M059J (cell line): ENCODE measurements around the gene CENPH. TPM values are rescaled to one million over a fixed set of nuclear protein-coding genes. Genes with fewer than 3 reads are reported as not detected.
"Not testable (repeated sequence)": the region's sequence is repeated elsewhere in the genome, so short reads cannot be mapped to it uniquely, and the experiment has no call there.

ENCODE experiments used
- DNase-seq: peaks from one replicate; pipeline ENCODE4 v3.0.0-alpha.2; 2012; ENCODE audit warnings: low read depth
- total RNA-seq: library from RNA; depleted of rRNA; stranded (reverse); fragments of >200 nt; shearing (Covaris generic); gene quantifications from 2 replicates; pipeline ENCODE4 v1.2.3, GENCODE V29; 2014

Gene CENPH
- total RNA-seq, 1 experiment from 2014 or later, result 46.0 TPM

- no peak for DNase-seq
Observed at GRCh38 chr5:69209602-69210001, 20.2 kb downstream of the CENPH start.

DNA sequence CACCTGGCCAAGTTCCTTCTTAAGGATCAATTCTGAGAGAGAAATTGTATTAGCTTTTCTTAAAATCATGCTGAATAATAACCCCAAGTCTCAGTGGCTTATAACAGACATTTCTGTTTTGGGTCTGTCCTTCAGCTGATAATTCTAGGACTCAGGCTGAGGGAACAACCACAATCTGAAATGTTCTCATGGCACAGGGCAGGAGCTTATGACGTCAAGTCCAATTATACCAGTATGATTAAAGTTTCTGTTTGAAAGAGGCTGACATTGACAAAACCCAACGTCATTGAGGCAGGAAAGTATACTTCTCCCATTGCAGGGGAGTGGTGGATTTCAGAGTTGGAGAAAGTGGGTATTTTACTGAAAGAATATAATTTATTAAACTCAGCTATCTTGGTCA lies 21.8 kb downstream of the CENPH start:
- no peak for DNase-seq

GRCh38 chr5:69212022-69212421 lies 22.6 kb downstream of the CENPH start:
- DNase-seq, result no peak

- DNase-seq, result peak; percentile 65
Observed at GRCh38 chr5:69213513-69214215, 24.3 kb downstream of the CENPH start.

DNA sequence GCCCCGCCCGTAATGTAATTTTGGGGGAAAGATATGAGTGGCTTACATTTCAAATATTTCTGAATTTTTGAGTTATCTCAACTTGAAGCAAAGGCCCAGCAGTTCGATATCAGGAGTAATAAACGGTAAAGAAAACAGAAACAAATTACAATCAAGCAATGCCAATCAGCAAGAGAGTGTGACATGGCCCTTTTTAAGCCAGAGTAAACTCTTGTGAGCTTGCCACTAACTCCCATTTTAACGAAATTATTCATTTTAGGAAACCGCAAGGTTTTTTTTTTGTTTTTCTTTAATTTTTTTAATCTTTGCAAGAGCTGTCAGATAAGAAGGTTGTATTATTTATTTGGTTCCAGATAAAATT lies 27.7 kb downstream of the CENPH start:
- DNase-seq, result no peak

GRCh38 chr5:69217548-69218526 lies 28.5 kb downstream of the CENPH start:
- DNase-seq, result peak; percentile 89

DNA sequence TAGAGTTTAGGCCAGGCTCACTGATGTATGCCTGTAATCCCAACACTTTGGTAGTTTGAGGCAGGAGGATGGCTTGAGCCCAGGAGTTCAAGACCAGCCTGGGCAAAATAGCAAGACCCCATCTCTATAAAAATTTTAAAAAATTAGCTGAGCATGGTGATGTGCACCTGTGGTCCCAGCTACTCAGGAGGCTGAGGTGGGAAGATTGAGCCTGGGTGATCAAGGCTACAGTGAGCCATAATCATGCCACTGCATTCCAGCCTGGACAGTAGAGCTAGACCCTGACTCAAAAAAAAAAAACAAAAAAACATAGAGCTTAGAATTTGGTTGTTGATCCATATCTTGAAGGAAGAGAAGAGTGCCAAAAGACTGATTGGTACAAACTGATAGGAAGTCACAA lies 30.6 kb downstream of the CENPH start:
- no peak for DNase-seq

DNA sequence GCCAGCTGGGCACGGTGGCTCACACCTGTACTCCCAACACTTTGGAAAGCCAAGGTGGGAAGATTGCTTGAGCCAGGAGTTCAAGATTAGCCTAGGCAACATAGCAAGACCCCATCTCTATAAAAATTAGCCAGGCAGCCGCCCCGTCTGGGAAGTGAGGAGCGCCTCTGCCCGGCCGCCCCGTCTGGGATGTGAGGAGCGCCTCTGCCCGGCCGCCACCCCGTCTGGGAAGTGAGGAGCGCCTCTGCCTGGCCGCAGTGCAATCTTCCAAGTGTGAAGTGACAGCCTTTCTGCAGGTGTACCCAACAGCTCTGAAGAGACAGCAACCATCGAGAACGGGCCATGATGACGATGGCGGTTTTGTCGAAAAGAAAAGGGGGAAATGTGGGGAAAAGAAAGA lies 31.0 kb downstream of the CENPH start:
- not testable (repeated sequence) for DNase-seq

- DNase-seq, result not testable (repeated sequence)
Observed at GRCh38 chr5:69220833-69221232, 31.4 kb downstream of the CENPH start.

- DNase-seq, result no peak
Observed at GRCh38 chr5:69224520-69224919, 35.1 kb downstream of the CENPH start.

- no peak for DNase-seq
Observed at GRCh38 chr5:69225860-69226259, 36.5 kb downstream of the CENPH start.

DNA sequence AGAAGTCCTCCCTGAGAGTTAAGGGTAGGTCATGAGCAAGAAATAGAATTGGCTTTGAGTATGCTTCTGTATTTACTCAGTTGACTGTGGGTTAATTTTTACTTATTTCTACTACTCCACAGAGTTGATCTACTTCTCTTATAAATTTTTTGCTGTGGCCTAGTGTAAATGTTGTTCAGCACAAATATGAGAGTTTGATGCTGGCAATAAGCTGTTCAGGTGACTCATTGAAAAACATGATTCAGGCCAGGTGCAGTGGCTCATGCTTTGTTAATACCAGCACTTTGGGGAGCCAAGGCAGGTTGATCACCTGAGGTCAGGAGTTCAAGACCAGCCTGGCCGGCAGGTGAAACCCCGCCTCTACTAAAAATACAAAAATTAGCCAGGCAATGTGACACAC lies 40.8 kb downstream of the CENPH start:
- DNase-seq, result no peak

DNA sequence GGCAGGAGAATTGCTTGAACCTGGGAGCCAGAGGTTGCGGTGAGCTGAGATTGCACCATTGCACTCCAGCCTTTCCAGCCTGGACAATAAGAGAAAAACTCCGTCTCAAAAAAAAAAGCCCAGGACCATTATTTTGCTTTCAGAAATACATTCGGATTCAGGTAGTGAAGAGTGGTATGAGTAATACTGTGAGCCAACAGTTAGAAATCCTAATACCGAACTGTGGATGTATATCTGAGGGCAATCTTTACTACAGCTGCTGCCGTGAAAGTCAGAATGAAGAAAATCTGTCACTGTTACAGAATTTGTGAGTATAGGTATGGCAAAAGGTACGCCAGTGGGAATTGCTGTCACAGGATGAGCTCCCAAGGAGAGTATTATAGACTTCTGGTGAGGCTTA lies 41.9 kb downstream of the CENPH start:
- peak; percentile 58 for DNase-seq

- DNase-seq, result peak; percentile 90
Observed at GRCh38 chr5:69231851-69232250, 42.5 kb downstream of the CENPH start.

DNA sequence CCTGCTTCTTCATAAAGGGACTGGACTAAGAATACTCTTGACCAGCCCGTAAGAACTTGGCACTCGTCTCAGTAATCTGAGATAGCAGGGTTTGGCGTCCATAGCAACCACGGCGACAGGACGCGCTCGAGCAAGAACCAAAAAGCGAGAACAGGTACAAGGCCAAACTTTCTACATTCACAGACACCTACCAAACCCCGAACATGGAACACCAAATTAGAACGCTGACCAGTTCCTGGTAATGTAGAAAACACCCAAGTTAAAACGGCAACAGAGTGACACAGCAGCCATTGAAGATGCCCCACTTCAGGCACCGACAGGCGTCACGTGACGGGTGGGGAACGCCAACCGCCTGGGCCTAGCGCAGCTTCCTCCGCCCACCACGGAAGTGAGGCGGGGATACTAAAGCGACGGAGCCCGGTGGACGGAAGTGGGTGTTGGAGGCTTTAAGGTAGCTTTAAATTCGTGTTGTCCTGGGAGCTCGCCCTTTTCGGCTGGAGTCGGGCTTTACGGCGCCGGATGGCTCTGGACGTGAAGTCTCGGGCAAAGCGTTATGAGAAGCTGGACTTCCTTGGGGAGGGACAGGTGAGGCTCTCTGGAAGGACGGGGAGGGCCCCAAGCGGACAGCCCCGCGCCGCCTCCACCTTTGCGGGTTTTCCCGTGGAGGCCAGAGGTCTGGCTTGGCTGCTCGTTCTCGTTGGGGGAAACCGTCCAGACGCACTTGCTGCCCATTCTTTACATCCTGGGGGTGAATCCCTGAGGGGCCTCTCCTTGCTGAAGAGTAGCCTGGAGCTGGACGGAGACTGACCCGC lies 45.3 kb downstream of the CENPH start, which contains the start of gene CDK7:
Gene CDK7, plus strand, starts transcription at position 430 of the 812 bp plus-strand sequence. Its CDS starts 90 bp downstream, at position 520.
- DNase-seq, result peak; percentile 94

- not testable (repeated sequence) for DNase-seq
Observed at GRCh38 chr5:69236733-69237132, 47.4 kb downstream of the CENPH start.

- DNase-seq, result peak; percentile 45
Observed at GRCh38 chr5:69237877-69238276, 48.5 kb downstream of the CENPH start.

- peak; percentile 83 for DNase-seq
Observed at GRCh38 chr5:69238760-69239251, 49.4 kb downstream of the CENPH start.

DNA sequence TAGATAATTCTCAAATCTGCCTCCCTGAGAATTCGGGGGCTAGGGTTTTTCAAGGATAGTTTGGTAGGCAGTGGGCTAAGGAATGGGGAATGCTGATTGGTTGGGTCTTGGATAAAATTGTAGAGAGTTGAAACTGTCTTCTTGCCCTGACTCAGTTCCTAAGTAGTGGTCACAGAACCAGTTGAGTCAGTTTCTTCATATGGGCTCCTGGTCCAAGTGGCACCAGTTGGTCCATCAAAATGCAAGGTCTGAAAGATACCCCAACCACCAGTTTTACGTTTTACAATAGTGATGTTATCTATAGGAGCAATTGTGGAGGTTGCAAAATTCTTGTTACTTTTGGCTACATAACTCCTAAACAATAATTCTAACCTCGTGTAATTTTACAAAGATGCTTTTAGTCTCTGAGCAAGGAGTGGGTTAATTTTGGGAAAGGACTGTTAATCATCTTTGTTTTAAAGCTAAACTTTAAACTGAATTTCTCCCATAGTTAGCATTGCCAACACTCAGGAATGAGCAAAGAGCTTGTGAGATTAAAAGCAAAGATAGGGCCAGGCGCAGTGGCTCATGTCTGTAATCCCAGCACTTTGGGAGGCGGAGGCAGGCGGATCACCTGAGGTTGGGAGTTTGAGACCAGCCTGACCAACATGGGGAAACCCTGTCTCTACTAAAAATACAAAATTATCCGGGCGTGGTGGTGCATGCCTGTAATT lies 53.0 kb downstream of the CENPH start:
- no peak for DNase-seq

GRCh38 chr5:69245031-69245430 lies 55.6 kb downstream of the CENPH start:
- DNase-seq, result no peak

GRCh38 chr5:69248019-69248418 lies 58.6 kb downstream of the CENPH start:
- DNase-seq, result no peak
